ENCODE results near the gene PHC2.

Gene PHC2

GRCh38 chr1:33332357-33332789 is 98.5 kb downstream of the PHC2 start:
- no peak for DNase-seq (ENCODE audit: low read depth in 2 of 2)

- no peak for DNase-seq (ENCODE audit: low read depth in 2 of 2)
These were observed 99.2 kb downstream of the PHC2 start for GRCh38 chr1:33331444-33332356.

- no peak for DNase-seq (ENCODE audit: low read depth in 2 of 2)
These were observed 100.0 kb downstream of the PHC2 start for GRCh38 chr1:33330906-33331305.

- DNase-seq (ENCODE audit: low read depth in 2 of 2), result no peak
These were observed 100.5 kb downstream of the PHC2 start for GRCh38 chr1:33330361-33330890.

GRCh38 chr1:33329600-33330305 is 101.1 kb downstream of the PHC2 start:
- DNase-seq (ENCODE audit: low read depth in 2 of 2), result no peak

- no peak for DNase-seq (ENCODE audit: low read depth in 2 of 2)
These were observed 102.1 kb downstream of the PHC2 start for GRCh38 chr1:33328817-33329216.

- no peak for DNase-seq (ENCODE audit: low read depth in 2 of 2)
These were observed 103.1 kb downstream of the PHC2 start for GRCh38 chr1:33327587-33328325.

- DNase-seq (ENCODE audit: low read depth in 2 of 2), result no peak
These were observed 104.1 kb downstream of the PHC2 start for GRCh38 chr1:33326785-33327184.

GRCh38 chr1:33324677-33325575 is 106.0 kb downstream of the PHC2 start:
- no peak for DNase-seq (ENCODE audit: low read depth in 2 of 2)

GRCh38 chr1:33323663-33324477 is 107.0 kb downstream of the PHC2 start:
- DNase-seq (ENCODE audit: low read depth in 2 of 2), result no peak

GRCh38 chr1:33322870-33323585 is 107.9 kb downstream of the PHC2 start:
- DNase-seq (ENCODE audit: low read depth in 2 of 2), result no peak

- DNase-seq (ENCODE audit: low read depth in 2 of 2), result no peak
These were observed 108.8 kb downstream of the PHC2 start for GRCh38 chr1:33322109-33322508.

GRCh38 chr1:33321178-33321577 is 109.7 kb downstream of the PHC2 start:
- no peak for DNase-seq (ENCODE audit: low read depth in 2 of 2)

- DNase-seq (ENCODE audit: low read depth in 2 of 2), result no peak
These were observed 110.2 kb downstream of the PHC2 start, which contains the start of gene A3GALT2 for GRCh38 chr1:33320619-33321165. A3GALT2 (minus strand) TSS chr1:33321098; CDS start chr1:33321098, 0 bp downstream.

GRCh38 chr1:33319949-33320618 is 110.8 kb downstream of the PHC2 start:
- DNase-seq (ENCODE audit: low read depth in 2 of 2), result no peak

- DNase-seq (ENCODE audit: low read depth in 2 of 2), result no peak
These were observed 111.5 kb downstream of the PHC2 start for GRCh38 chr1:33319186-33319948.

GRCh38 chr1:33317946-33318345 is 112.9 kb downstream of the PHC2 start:
- no peak for DNase-seq (ENCODE audit: low read depth in 2 of 2)

GRCh38 chr1:33317354-33317753 is 113.5 kb downstream of the PHC2 start:
- DNase-seq (ENCODE audit: low read depth in 2 of 2), result no peak
